Ovary (tissue), 9 donors: ENCODE measurements around the gene ZFP91. TPM values are rescaled to one million over a fixed set of nuclear protein-coding genes. Genes with fewer than 3 reads are reported as not detected.

ENCODE experiments used
- DNase-seq, 5 donors: peaks; one replicate each; pipeline ENCODE4 v3.0.0-alpha.2; 2019 to 2020
- H3K27ac ChIP-seq, 2 donors: fragments of 200-600 bp; one replicate each; pipeline versions ENCODE4 v1.5.1 to v1.8.0; 2019 to 2022
- H3K27me3 ChIP-seq: fragments of 200-600 bp; one replicate; pipeline ENCODE4 v1.8.0; 2022
- H3K36me3 ChIP-seq: fragments of 200-600 bp; sonication (generic); one replicate; pipeline ENCODE4 v1.5.1; 2019
- H3K4me1 ChIP-seq: one replicate; pipeline ENCODE4 v1.8.1; 2013; ENCODE audit warnings: mild to moderate bottlenecking, moderate library complexity; ENCODE audit not compliant: insufficient read depth
- H3K4me3 ChIP-seq: fragments of 200-600 bp; sonication (generic); one replicate; pipeline ENCODE4 v1.5.1; 2017
- H3K9me3 ChIP-seq, 2 donors: fragments of 200-600 bp in 1 of 2; sonication (generic) in 1 of 2; one replicate each; pipeline versions ENCODE4 v1.5.1 to v1.8.1; 2013 to 2019; ENCODE audit warnings: mild to moderate bottlenecking in 1 of 2, moderate library complexity in 1 of 2
- EP300 ChIP-seq: sonication (generic); formaldehyde crosslinking; IDR thresholded peaks from one replicate; pipeline ENCODE4 v1.6.1; 2017; ENCODE audit warnings: antibody characterized with exemption
- POLR2A ChIP-seq: fragments of 450-650 bp; IDR thresholded peaks from one replicate; pipeline ENCODE4 v1.6.1; 2017; ENCODE audit warnings: antibody characterized with exemption, mild to moderate bottlenecking, moderate library complexity
- WGBS, 3 donors: extraction: QIAGEN DNeasy Blood & Tissue Kit in 1 of 3; methylation state at CpG; one replicate each; pipeline versions ENCODE4 v1.1.5 to v1.1.7; 2013 to 2017; 5-methylcytosine and 5-hydroxymethylcytosine counted together
- intact Hi-C, 4 donors: fragments of 100-400 bp; cut with DNase I; formaldehyde crosslinking; loops; one replicate each; pipeline versions ENCODE4 v1.11.0 to v1.15.1; 2022 to 2023
- polyA plus RNA-seq, 2 donors: library from polyadenylated mRNA; stranded (reverse); fragments of 200-250 nt in 1 of 2; fragments of 350-450 nt in 1 of 2; fragmentation: Illumina TruSeq in 1 of 2; extraction: RNeasy Lipid Tissue Mini Kit (QIAGEN cat#74804) in 1 of 2; gene quantifications; one replicate each; pipeline ENCODE4 v1.2.3, GENCODE V29; 2013 to 2014
- total RNA-seq, 7 donors: library from RNA; depleted of rRNA in 2 of 7; stranded (reverse); fragments of >200 nt in 2 of 7; fragmentation: NEBNext Ultra II Directional in 3 of 7; extraction: Animal tissue kit (Norgen Biotek cat#: 25700) in 3 of 7; gene quantifications; one replicate each; pipeline versions ENCODE4 v1.1.0 to v1.2.4, GENCODE V29; 2016 to 2023
- TF ChIP-seq, protein P1 (sequence below), 3 donors: fragments of 450-650 bp in 2 of 3; fragments of 200-600 bp in 1 of 3; IDR thresholded peaks; one replicate each; pipeline versions ENCODE4 v1.5.1 to v1.8.0; 2016 to 2022; ENCODE audit warnings: antibody characterized with exemption in 3 of 3, mild to moderate bottlenecking in 1 of 3
- donor health status: DM: no; HTN: no; CAD: no; lungs with moderate emphysema.
- donor health status: DM: no; HTN: no; CAD: no.
- donor health status: Bipolar disorder and iron deficiency.
- donor health status: DM: yes; HTN: yes; CAD: no.
- donor health status: DM: no; HTN: no; CAD: no.
- donor health status: DM: yes; HTN: yes; CAD: no.

ZFP91 gene
- total and polyA plus RNA-seq, 9 donors, result 19.7 to 55.6 (median 39.5) TPM

DNA sequence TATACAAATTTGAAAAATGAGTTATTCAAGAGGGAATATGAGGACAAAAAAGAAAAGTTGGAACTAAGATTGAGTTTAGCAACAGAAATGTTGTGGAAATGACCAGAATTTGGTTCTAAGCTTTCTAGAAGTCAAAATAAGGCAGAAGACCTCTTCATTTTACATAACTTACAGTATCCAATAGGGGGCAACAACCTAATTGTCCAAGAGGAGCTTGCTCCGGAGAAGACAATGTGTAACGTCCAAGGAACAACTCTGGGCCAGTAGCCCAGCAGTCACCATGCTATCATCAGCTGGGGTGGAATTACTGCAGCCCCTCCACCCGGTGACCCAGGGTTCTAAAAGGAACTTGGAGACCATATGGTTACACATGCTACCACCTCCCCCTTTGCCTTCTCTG, 57.7 kb downstream of the ZFP91 start:
- no peak overlapping the region for H3K27ac ChIP-seq
- DNase-seq, result no peak
- H3K9me3 ChIP-seq, result no peaks in the 10 kb centered on the region
- H3K4me1 ChIP-seq, result peaks cover 17% of the 10 kb centered on the region
- whole genome bisulfite sequencing, 3 donors, result 55 to 60% (median 60%) methylated on average over 3 of the region's 3 CpGs
- no peak for TF ChIP-seq POLR2A
- TF ChIP-seq, protein P1, sequence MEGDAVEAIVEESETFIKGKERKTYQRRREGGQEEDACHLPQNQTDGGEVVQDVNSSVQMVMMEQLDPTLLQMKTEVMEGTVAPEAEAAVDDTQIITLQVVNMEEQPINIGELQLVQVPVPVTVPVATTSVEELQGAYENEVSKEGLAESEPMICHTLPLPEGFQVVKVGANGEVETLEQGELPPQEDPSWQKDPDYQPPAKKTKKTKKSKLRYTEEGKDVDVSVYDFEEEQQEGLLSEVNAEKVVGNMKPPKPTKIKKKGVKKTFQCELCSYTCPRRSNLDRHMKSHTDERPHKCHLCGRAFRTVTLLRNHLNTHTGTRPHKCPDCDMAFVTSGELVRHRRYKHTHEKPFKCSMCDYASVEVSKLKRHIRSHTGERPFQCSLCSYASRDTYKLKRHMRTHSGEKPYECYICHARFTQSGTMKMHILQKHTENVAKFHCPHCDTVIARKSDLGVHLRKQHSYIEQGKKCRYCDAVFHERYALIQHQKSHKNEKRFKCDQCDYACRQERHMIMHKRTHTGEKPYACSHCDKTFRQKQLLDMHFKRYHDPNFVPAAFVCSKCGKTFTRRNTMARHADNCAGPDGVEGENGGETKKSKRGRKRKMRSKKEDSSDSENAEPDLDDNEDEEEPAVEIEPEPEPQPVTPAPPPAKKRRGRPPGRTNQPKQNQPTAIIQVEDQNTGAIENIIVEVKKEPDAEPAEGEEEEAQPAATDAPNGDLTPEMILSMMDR (IDR thresholded peaks at IDR 0.05), result no peak
- no peaks in the 10 kb centered on the region for H3K36me3 ChIP-seq
- intact Hi-C loops, result loop anchor here in 1 of 4 donors (5.0 kb wide), 1 partner anchor 54 kb away; no protein-coding TSS in a partner anchor
- H3K27me3 ChIP-seq, result no peaks in the 10 kb centered on the region
- no peak overlapping the region for H3K4me3 ChIP-seq

DNA sequence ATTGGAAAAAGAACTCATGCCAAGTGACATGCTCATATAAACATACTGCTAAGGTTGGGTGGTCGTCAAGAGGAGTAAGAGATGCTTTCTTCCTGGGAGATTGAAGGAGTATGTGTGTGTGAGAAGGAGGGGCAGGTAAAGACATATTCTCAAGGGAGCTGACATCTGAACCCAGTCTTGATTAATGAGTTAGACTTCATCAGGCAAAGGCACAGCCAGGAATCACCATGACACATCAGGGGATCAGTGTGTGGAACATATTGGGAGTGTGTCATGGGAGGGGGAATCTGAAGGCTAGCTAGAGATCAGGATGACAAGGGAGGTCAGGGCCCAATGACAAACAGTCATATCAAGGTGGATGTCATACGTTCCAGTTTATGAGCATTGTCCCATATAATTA, 58.5 kb downstream of the ZFP91 start:
- intact Hi-C loops, result loop anchor here in 1 of 4 donors (5.0 kb wide), 1 partner anchor 55 kb away; no protein-coding TSS in a partner anchor
- Histone ChIP-seq H3K9me3 (no peaks in the 10 kb centered on the region), H3K36me3 (no peaks in the 10 kb centered on the region), H3K27me3 (no peaks in the 10 kb centered on the region), H3K4me1 (peaks cover 17% of the 10 kb centered on the region), H3K4me3 (no peak overlapping the region), H3K27ac (no peak overlapping the region)
- no peak for TF ChIP-seq EP300
- TF ChIP-seq, protein P1 (IDR thresholded peaks at IDR 0.05), result no peak
- no peak for TF ChIP-seq POLR2A
- WGBS, 3 donors, result 62 to 74% (median 65%) methylated on average over 2 of the region's 2 CpGs
- DNase-seq, result no peak

DNA sequence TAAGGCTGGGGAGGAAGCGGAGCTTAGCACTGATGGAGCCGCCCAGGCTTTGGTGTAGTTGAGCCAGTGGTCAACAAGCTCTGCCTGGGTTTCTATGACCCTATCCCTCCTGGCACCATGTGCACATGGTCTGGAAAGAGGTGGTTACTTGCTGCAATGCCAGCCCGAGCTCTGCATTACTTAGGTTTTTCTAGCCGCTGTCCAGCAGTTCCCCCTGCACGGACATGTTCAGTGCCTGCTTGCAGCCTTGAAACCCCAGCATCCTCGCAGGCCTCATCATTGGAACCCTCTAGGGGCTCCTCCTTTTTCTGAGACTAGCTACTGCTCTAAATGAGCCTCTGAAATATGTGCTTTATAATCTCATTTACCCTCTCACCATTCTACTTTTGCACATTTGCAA, 60.2 kb downstream of the ZFP91 start:
- no peak for DNase-seq
- TF ChIP-seq POLR2A (no peak), EP300 (no peak)
- TF ChIP-seq, protein P1 (IDR thresholded peaks at IDR 0.05), result no peak
- H3K27ac ChIP-seq, result no peak overlapping the region
- H3K4me3 ChIP-seq, result no peak overlapping the region
- no peaks in the 10 kb centered on the region for H3K36me3 ChIP-seq
- no peaks in the 10 kb centered on the region for H3K9me3 ChIP-seq
- no peaks in the 10 kb centered on the region for H3K27me3 ChIP-seq
- H3K4me1 ChIP-seq, result peaks cover 11% of the 10 kb centered on the region
- intact Hi-C loops, result loop anchor here in 1 of 4 donors (5.0 kb wide), 1 partner anchor 57 kb away; no protein-coding TSS in a partner anchor
- WGBS, 3 donors, result 72 to 80% (median 78%) methylated on average over 6 of the region's 6 CpGs

DNA sequence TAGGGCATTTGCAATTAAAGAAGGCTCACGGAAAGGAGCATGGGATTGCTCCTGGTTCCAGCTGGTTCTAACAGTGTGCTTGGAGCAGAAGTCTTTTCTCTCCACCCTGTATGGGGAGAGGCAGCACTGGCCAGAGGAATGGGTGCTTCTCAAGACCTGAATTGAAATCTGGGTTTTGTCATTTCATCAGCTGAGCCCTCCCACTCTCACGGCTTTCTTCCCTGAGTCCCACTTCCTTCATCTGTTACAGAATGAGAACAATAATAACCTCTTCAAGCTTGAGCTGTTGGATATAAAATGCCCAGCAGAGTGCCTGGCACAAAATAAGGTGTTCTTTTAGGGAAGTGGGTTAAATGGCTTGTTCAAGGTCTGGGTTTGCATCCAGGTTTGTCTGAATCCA, 60.8 kb downstream of the ZFP91 start:
- TF ChIP-seq, protein P1 (IDR thresholded peaks at IDR 0.05), result no peak
- TF ChIP-seq EP300 (no peak), POLR2A (no peak)
- intact Hi-C loops, result loop anchor here in 1 of 4 donors (5.0 kb wide), 1 partner anchor 57 kb away; no protein-coding TSS in a partner anchor
- 52 to 70% (median 52%) methylated on average over 2 of the region's 2 CpGs for WGBS, 3 donors

More for the DNA sequence above, 60.8 kb downstream of the ZFP91 start:
- Histone ChIP-seq H3K27me3 (no peaks in the 10 kb centered on the region), H3K9me3 (no peaks in the 10 kb centered on the region), H3K27ac (no peak overlapping the region), H3K4me1 (peaks cover 11% of the 10 kb centered on the region), H3K36me3 (no peaks in the 10 kb centered on the region), H3K4me3 (no peak overlapping the region)
- DNase-seq, result no peak
